AG08395 (cell line): Measurements from ENCODE around the gene UNC13C.
"Not testable (repeated sequence)": the region's sequence is repeated elsewhere in the genome, so short reads cannot be mapped to it uniquely, and the experiment has no call there.

ENCODE experiments used
- DNase-seq: peaks from one replicate; pipeline ENCODE4 v3.0.0; 2012; ENCODE audit warnings: mixed read lengths, low spot score

UNC13C gene

DNA sequence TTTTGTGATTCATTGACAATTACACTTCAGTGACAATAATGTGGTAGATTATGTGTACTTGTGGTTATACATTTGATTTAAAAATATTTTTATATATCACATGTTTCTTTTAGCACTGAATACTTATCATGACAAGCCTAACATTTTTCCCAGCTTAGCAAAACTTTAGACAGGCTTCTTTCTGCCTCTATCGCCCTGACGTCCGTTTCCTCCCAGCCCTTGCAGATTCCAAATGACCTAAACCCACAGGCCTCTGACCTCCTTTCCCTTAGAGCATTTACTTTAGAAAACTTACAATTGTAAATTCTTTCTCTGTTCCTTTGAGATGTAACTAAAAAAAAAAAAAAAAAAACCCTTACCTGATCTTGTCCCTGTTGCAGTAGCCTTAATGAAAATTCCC lies 326.1 kb downstream of the UNC13C start:
- no peak for DNase-seq

DNA sequence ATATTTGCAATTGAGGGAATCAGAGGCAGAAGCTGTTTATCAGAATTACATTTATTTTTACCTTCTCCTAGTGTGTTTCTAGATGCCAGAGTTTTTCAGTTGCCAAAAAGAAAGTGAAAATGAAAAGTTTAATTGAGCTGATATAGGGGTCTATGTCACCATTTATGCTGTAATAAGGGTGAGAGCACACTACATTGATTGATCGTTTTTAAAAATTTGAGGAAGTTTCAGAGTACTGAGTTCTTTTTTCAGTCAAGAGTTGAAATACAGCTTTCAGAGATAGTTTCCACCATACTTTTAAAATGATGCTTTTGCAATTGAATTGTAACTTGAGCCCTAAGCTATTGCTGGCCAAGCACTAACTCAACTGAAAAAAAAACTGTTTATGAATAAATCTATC lies 326.9 kb downstream of the UNC13C start:
- DNase-seq = no peak

DNA sequence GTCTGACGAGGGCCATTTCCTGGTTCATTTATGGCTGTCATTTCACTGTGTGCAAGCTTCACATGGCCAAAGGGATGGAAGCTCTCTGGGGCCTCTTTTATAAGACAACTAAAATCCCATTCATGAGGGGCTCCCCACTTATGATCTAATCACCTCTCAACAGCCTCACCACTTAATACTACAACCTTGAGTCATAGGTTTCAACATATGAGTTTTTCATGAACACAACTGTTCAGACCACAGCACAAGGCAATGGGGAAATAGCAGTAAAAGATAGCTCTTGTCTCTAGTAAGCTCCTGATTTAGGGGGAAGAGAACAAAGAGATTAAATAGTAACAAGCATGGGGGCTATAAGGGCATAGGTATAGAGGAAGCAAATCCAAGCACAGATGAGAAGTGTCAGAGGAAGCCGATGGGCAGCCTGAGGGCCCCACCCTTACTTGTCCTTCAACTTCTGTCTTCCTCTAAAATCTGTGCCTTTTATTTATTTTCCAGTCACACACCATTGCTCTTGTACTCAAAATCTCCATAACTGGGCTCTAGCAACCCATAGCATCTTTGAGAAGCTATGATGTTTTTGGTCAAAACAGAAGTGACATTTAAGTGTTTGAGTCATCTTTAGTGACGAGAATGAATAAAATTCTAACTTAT lies 329.1 kb downstream of the UNC13C start:
- DNase-seq = no peak

DNA sequence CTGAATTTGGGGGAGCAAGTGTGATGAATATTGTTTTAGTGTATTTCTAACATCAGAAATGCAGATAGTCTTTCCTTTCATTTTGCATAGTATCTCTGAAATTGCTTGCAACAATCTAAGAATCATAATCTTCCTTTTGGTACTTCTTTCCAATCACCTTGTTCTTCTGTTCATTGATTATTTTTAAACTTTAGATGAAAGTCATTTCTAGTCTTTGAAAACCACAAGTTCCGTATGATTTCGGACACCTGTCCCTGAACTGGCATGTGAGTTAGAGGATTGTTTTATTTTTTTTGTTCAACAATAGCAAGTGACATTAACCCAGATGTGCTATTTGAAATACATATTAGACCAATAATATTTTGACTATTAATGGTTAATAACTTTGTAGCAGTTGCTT lies 329.7 kb downstream of the UNC13C start:
- no peak for DNase-seq

DNA sequence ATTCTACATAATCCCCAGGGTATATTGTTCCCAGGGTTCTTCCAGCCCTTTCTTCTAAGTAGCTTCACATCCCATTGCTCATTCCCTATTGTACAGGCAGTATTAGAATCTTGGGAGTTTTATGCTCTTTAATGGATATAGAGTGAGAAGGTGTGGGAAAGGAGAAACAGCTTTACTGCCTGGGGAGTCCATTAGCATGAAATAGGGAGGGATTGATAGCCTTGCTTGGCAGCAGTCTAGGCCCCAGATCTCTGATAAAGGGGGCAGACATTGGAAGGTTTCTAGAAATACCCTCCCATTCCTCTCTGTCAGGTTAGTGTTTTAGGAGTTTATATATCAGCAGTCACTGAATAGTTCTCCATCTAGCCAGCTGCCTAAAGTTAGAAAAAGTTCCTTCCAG lies 334.3 kb downstream of the UNC13C start:
- no peak for DNase-seq

- DNase-seq = no peak
These were observed 343.2 kb downstream of the UNC13C start for GRCh38 chr15:54321426-54321825.

- no peak for DNase-seq
These were observed 344.1 kb downstream of the UNC13C start for GRCh38 chr15:54322341-54322740.

DNA sequence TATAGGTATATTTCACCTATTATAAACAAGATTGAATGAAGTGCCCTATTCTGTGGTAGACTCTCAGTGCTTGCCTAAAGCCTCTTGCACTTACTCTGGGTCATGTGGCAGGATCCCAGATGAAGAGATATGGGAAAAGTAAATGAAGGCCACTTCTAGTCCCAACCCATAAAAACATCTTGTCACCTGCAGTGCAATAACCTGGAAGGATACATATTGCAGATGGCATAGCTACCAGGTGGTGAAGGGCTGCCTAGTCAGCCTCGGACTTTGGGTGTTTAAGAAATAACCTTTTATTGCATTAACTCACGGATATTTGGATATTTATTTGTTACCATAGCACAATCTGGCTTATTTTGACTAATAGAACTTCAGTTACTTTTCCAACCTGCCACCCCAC lies 367.1 kb downstream of the UNC13C start:
- no peak for DNase-seq

GRCh38 chr15:54345827-54346226 lies 367.6 kb downstream of the UNC13C start:
- DNase-seq = no peak

DNA sequence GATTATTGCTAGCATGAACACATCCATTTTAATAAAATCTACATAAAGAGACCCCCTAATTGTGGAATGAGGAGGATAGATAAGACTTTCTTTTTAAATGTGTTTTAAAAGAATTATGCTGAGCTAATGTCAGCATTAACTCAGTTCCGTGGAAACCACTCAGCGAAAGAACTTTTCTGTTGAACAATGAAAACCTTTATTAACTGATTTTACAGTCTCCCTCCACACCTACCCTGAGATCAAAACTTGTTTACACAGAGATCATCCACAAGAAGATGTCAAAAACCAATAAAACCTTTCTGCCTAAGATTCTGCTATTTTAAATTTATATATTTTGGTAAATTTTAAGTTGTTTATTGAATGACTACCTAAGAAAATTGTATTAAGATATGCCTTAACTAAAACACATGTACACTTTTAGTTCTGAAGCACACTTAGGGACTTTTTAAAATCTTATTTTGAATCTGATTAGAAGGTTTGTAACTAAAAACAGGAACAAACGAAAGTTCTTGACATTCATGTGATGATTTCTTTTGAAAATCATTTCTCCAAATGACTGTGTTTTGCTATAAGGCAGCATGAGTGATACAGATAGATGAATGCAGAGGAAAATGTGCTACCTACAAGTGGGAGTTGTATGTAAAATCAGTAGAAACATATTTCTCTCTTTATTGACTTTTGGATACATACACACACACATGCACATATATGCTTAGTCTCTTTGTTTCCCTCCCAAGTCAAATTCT lies 369.0 kb downstream of the UNC13C start:
- no peak for DNase-seq

DNA sequence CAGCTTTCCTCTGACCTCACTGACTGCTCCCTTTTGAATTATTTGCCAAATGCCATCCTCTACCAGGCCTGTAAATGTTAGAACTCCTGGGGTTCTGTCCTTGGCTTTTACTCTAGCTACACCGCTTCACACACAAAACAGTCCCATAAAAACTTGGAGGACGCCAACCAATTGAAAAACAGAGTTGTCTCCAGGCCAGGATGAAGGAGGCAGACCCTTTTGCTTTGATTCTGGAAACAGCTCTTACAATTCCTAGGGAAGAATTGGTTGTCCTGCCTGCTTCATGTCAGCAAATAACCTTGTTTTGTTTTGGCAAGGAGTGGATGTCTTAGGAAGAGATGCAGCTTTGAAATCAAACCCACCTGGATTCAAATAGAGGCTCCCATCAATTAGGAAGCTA lies 375.5 kb downstream of the UNC13C start:
- no peak for DNase-seq

DNA sequence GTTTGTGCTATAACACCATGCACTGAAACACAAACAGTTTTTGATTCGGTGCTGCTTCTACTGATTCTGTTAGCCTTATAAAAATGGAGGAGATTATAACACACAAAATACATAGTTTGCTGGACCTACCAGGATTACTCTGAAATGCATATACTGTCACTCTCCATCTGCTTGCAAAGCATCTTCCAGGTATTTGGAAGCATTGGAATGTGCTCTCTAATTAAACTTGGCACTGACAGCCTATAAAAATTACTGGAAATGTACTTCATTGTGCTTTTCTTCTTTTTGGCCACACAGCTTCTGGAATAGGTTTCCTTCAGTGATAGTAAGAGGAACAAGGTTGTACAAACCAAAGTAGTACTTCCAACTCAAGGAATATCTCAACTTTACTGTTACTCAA lies 376.1 kb downstream of the UNC13C start:
- no peak for DNase-seq

GRCh38 chr15:54364961-54365360 lies 386.7 kb downstream of the UNC13C start:
- no peak for DNase-seq

DNA sequence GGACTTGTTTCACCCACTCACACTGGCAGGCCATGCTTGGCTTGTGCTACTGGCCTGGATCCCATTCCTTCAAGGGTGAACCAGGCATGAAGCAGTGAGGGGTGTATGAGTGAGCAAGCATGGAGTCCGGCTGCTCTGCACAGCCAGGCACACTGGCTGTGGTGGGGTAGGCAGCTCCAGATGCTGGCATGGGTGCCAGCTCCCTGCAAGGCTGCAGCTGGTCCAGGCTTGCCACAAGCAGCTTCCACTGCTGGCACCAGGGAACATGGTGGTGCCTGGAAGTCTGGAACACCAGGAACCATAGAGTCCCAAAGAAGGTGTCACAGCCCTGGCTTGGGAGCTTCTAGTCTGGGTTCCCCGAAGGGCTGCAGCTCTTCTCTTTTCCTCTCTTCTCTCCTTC lies 395.1 kb downstream of the UNC13C start:
- DNase-seq = no peak

DNA sequence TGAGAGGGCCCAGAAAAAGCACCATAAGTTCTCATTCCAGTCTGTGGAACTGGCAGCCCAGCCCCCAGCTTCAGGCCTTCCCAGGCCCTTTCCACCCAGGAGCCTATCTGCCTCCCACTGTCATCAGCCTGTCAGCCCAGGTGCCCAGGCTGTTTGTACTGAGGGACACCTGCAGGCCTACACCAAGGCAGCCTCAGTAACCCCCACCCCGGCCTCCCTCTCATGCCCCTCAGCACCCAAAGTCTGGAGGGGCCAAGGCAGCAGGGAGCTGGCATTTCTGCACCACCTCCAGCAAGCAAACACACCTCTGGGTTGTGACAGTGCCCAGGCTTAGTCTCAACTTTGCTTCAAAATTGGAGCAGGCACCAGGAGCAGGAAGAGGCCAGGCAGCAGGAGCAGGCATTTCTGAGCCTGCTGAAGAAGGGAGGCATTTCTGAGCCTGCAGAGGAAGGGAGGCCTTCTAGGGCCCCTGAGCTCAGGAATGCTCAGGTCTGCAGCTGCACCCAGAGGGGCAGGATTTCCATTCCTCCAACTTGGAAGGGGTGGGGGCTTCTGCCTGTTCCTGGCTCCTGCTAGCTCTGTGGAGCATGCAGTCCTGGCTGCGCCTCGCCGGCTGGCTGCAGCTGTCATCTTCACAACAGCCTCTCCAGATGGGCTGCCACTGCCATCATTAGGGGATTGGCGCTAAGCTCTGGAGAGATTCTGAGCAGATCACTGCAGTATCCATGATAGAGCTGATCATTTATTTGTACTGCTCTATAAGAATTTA lies 396.1 kb downstream of the UNC13C start:
- no peak for DNase-seq

DNA sequence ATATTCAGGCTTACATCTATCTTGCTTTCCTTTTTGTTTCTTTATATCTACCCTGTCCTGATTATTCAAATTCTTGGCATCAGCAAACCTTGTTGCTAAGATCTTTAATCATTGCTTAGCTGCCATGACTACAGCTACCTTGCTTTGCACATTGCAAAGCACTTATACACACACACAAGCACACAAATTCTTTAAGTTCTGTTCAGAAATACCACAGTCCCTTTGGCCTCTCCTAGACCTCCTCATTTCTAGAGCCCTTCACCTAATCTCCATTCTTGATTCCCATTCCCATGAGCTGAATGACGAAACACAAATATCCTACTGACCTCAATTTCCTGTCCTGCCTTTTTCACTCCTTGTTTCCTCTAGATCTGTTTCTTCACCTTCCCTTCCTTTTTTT lies 409.6 kb downstream of the UNC13C start:
- no peak for DNase-seq

DNA sequence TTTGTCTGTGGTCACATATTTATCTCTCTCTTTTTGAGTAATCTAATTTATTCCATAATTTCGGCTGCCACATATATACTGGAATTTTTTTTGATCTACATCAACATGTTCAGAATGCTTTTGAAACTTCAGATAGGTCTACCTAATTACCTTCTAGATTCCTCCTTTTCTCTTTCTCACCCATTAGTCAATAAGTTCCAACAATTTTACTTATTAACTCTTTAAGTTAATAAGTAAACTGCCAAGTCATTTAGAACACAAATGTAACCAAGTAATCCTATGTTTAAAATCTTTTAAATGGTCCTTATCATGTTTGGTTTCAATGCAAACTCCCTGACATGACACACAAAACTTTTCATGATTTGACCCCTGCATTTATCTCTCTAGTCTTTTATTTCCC lies 410.5 kb downstream of the UNC13C start:
- DNase-seq = no peak

GRCh38 chr15:54410481-54410880 lies 432.2 kb downstream of the UNC13C start:
- DNase-seq = no peak

GRCh38 chr15:54424171-54424570 lies 445.9 kb downstream of the UNC13C start:
- no peak for DNase-seq

GRCh38 chr15:54428596-54428995 lies 450.4 kb downstream of the UNC13C start:
- DNase-seq = no peak

DNA sequence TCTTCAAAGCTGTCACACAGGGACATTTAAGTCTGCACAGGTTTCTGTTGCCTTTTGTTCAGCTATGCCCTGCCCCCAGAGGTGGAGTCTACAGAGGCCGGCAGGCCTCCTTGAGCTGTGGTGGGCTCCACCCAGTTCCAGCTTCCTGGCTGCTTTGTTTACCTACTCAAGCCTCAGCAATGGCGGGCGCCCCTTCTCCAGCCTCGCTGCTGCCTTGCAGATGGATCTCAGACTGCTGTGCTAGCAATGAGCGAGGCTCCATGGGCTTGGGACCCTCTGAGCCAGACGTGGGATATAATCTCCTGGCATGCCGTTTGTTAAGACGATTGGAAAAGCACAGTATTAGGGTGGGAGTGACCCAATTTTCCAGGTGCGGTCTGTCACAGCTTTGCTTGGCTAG lies 472.0 kb downstream of the UNC13C start:
- DNase-seq = not testable (repeated sequence)

DNA sequence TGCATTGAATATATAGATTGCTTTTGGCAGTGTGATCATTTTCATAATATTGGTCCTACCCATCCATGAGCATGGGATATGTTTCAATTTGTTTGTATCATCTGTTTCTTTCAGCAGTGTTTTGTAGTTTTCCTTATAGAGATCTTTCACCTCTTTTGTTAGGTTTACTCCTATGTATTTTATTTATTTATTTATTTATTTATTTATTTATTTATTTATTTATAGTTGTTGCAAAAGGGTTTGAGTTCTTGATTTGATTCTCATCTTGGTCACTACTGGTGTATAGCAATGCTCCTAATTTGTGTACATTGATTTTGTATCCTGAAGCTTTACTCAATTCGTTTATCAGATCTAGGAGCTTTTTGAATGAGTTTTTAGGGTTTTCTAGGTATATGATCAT lies 478.2 kb downstream of the UNC13C start:
- no peak for DNase-seq

DNA sequence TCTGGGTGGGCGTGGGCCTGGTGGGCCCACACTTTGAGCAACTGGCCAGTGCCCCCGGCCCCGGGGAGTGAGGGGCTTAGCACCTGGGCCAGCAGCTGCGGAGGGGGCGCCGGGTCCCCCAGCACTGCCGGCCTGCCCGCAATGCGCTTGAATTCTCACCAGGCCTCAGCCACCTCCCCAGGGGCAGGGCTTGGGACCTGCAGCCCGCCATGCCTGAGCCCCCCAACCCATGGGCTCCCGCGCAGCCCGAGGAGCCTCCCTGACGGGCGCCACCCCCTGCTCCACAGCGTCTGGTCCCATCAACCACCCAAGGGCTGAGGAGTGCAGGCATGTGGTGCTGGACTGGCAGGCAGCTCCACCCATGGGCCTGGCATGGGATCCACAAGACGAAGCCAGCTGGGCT lies 484.3 kb downstream of the UNC13C start:
- no peak for DNase-seq
